Dermis microvascular lymphatic vessel endothelial cell (primary cell): ENCODE measurements around the gene TNFAIP1. TPM values are rescaled to one million over a fixed set of nuclear protein-coding genes. Genes with fewer than 3 reads are reported as not detected.
"Not testable (repeated sequence)": the region's sequence is repeated elsewhere in the genome, so short reads cannot be mapped to it uniquely, and the experiment has no call there.

Source experiments
- DNase-seq, 2 donors: peaks; one replicate each; pipeline versions ENCODE4 v3.0.0 to v3.0.0-alpha.2; 2010; ENCODE audit warnings: low read depth in 2 of 2
- total RNA-seq: library from RNA; depleted of rRNA; stranded (reverse); fragments of >200 nt; gene quantifications from 2 replicates; pipeline ENCODE4 v1.2.1, GENCODE V29; 2014

The TNFAIP1 gene, protein sequence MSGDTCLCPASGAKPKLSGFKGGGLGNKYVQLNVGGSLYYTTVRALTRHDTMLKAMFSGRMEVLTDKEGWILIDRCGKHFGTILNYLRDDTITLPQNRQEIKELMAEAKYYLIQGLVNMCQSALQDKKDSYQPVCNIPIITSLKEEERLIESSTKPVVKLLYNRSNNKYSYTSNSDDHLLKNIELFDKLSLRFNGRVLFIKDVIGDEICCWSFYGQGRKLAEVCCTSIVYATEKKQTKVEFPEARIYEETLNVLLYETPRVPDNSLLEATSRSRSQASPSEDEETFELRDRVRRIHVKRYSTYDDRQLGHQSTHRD
- total RNA-seq: 71.4 and 108 TPM in 2 replicates

DNA sequence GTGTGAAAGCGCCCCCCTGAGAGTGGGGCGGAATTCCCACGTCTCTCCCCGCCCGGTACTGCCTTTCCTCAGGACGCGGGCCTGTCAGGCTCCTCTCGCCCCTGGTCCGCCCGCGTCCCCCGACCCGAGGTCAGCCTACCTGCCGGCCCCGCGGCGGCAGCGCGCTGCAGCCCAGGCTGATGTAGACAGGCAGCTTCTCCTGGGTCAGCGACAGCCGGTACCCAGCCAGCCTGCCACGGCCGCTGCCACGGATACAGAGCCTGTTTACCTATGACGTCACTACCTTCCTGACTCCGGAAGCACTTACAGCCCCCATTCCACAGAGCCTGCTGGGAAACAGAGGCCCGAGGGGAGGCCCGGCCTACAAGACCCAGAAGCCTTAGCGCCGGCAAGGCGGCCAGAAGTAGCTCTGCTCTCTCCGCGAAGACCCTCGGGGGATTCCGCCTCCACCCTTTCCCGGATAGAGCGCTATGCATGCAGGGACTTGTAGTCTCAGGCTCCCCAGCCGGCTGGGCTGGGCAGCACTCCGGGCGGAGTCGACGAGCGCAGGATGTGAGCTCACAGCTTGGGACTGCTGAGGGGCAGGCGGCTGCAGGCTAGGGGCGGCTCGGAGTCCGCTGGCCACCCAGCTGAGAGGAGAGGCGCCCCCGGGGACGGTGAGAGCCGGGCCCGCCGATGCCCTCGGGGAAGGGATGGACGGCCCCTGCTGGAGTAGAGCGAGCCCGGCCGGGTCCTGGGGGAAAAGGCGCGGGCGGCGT is at the start of gene TNFAIP1, which contains the start of gene IFT20:
Gene TNFAIP1 (plus strand): TSS at position 561 of the 758 bp plus-strand sequence. CDS start 3,761 bp downstream, outside the sequence.
Gene IFT20 (minus strand): TSS at position 272 of the 758 bp plus-strand sequence. CDS start 3,487 bp downstream, outside the sequence.
- DNase-seq: peak; percentile 100

DNA sequence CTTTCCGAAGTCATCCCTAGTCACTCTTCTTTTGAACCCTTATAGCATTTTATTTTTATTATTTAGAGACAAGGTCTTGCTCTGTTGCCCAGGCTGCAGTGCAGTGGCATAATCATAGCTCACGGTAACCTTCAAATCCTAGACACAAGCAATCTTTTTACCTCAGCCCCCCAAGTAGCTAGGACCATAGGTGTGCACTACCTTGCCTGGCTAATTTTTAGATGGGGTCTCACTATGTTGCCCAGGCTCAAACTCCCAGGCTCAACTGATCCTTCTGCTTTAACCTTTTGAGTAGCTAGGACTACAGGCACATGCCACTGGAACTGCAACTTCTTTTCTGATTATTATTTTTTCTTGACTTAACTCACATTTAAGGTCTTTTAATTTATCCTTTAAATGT is 49.6 kb upstream of the TNFAIP1 start:
- no peak for DNase-seq

DNA sequence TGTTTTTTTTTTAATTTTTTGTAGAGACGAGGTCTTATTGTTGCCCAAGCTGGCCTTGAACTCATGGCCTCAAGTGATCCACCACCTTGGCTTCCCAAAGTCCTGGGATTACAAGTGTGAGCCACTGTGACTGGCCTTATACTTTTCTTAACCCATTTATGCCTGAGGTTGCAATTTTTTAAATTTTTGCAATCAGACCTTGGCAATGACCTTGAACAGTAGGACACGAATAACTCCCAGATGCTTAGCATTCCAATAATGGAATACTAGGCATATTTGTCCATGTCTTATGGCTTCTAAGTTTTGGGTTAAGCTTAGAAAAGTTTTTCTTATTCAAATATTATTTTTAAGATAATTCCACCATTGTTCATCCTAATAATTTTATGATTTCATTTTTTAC is 44.9 kb upstream of the TNFAIP1 start:
- no peak for DNase-seq

DNA sequence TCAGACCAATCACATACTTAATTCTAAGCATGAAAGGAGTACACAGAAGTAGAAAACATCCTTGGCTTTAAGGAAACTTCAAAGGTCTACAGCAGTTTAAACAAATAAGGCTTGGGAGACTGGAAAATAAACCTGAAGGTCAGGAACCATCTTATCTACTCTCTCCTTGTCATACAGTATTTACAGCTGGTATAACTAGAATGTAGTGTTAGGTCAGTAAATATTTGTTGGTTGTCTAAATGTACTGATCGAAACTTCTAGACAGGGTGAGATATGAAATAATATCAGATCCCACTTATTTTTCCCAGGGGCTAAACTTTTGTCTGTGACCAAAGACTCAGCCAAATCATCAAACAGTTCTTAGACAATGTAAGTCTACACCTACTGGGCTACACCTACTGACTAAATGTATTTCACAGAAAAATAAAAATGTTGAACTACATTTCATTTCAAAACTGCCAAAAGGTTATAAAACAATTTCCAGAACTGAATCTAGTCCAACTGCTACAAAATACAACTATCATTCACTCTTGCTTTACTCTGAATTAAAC is 43.7 kb upstream of the TNFAIP1 start:
- DNase-seq: no peak

DNA sequence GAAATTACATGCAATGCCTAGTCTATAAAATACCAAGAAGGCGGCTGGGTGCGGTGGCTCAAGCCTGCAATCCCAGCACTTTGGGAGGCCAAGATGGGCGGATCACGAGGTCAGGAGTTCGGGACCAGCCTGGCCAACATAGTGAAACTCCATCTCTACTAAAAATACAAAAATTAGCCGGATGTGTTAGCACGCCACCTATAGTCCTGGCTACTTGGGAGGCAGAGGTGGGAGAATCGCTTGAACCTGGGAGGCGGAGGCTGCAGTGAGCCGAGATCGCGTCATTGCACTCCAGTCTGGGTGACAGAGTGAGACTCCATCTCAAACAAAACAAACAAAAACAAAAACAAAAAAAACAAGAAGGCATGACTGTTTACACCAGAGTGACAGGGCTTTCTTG is 42.7 kb upstream of the TNFAIP1 start:
- not testable (repeated sequence) for DNase-seq

DNA sequence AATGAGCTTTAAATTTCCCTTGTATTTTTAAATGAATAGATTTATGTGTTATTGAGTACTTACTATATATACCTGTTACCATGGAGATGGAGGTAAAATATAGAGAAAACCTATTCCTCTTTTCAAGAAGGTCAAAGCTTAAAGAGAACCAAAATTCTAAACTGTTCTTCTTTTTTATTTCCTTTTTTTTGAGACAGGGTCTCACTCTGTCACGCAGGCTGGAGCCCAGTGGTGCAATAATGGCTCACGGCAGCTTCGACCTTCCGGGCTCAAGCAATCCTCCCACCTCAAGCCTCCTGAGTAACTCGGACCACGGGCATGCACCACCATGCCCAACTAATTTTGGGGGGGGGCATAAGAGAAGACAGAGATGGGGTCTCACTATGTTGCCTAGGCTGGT is 41.6 kb upstream of the TNFAIP1 start:
- DNase-seq: no peak

DNA sequence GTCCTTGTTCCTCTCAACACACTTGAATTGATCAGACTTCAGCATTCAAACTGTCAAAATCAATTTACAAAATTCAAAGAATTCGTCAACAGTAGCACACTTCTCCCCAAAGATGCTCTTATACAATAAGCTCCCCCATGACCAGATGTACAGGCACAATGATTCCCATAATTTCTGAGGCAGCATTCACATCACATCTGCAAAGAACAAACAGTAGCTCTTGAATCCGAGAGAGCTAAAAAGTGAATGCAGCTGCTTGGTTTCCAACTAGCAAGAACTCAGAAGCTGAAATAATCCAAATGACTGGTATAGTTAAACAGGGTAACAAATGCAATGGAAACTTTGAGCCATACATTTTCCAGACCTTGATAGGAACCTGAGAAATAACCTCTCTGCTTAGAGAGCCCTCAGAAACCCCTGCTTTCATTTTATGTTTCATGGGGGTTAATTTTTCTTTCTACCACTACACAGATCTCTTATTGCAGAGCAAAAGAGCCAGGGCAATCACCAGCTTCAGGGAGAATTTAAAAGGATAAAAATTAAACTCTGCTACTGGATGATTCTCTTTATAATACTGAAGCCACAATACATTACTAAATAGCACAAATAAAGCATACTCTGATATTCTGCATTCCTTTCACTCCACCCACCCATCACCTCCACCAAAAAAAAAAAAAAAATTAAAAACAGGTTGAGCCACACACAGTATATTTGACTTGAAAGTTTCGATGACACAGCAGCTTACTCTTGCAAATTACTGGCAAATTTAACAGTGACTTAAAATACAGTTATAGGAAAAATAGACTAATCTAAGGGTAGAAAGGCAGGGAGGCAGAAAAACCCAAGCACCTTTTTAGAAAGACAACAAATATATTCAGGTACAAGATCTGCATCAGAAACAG is 39.6 kb upstream of the TNFAIP1 start:
- DNase-seq: no peak

DNA sequence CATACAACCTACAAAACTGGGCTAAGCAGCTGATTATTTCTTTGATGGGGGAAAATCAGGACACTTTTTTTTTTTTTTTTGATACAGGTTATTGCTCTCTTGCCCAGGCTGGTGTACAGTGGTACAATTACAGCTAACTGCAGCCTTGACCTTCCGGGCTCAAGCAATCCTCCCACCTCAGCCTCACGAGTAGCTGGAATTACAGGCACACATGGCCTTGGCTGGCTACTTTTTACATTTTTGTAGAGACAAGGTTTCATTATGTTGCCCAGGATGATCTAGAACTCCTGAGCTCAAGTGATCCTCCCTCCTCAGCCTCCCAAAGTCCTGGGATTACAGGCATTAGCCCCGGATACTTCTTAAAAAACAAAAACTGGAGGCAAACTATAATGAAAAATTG is 37.1 kb upstream of the TNFAIP1 start:
- no peak for DNase-seq

DNA sequence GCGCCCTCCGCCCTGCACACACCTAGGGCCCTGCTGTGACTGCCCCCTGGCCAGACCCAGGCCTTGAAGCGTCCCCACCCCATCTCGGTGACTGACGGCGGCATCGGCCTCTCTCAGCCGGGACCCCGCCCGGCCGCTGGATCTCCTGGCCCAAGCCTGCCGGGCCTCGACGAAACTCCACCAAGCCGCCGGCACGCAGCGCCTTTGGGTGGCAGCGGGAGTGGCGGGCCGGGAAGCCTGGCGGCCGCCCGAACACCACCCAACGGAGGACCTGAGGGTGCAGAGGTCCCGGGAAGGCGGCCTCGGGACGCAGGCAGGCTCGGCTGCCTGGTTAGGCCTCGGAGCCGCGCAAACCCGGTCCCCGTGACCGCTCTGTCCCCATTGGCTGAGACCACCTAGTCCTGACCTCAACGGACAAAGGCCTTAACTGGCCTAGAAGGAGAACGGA is 28.6 kb upstream of the TNFAIP1 start:
- DNase-seq: no peak

DNA sequence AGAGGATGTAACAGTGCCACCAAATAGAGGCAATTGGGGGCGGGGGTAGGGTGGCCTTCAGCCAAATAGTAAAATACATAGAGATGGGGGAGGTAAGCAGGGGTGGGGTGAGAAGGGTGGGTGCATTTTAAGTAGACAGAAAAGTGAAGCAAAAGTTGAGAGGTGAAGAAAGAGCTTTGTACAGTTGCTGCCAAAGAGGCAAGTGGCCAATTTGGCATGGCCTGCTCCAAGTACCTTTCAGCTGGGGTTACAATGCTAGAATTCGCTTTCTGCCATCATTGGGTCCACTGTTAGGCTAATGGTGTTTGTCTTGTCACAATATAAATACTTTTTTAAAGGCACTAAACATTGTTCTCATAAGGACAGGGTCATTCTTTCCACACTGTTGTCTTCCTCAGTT is 21.7 kb upstream of the TNFAIP1 start:
- DNase-seq: no peak

DNA sequence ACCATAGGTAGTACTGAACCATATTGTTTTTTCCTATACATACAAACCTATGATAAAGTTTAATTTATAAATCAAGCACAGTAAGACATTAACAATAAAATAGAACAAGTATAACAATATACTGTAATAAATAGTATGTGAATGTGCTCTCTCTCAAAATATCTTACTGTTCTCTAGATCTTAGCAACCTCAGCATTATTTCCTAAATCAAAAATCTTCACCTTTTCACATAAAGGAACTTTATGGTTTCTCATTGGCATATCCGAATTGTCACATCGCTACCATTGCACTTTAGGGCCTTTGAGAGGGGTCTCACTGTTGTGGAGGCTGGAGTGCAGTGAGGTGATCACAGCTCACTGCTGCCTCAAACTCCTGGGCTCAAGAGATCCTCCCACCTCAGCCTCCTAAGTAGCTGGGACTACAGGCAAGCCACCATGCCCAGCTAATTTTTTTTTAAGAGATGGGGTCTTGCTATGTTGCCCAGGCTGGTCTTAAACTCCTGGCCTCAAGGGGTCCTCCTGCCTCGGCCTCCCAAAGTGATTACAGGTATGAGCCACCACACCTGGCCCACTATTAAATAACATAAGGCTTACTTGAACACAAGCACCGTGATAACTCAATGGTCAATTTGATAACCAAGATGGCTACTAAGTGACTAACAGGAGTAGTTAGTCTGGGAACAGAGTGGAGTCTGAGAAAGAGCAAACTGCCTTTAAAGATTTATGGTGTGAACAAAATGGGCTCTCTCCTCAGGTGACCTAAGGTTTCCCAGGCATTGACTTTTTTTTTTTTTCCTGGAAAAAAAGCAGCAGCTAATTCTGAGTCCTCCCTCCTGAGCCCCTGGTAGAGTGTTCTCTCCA is 19.5 kb upstream of the TNFAIP1 start:
- no peak for DNase-seq

DNA sequence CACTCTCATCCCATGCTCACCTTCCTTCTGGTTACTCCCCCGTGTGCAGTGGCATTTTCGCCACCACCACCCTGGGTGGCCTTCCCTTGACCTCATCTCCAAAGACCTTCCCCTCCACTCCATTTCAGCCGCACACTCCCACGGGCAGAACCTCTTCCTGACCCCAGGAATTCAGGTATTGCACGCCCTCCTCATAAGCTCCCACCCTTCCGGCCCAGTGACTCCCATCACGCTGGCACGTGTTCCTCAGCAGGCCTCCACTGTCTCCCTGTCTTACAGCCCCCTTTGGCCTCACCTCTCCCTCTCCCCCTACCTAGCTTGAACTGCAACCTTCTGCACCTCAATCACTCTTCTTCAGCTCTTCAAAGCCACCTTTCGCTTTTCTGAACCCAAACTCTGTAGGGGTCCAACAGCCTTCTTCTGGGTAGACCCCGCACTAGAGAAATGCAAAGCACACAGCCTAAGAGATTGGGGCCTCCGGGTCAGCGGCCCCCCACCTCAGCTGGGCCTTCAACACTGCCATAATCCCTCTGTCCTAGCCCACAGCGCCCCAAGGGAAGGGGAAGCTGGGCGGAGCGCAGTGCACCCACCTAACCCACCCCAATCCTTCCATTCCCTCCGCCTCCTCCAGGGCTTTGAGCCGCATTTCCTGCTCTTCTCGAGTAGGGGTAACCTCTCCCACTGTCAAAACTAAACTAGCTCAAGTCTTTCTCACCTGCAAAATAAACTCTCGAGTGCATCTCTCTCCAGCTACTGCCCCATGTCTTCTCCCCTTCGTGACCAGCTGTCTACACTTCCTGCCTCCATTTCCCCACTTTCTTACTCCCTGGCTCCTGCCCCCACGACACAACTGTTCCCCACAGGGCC is 18.2 kb upstream of the TNFAIP1 start:
- no peak for DNase-seq

DNA sequence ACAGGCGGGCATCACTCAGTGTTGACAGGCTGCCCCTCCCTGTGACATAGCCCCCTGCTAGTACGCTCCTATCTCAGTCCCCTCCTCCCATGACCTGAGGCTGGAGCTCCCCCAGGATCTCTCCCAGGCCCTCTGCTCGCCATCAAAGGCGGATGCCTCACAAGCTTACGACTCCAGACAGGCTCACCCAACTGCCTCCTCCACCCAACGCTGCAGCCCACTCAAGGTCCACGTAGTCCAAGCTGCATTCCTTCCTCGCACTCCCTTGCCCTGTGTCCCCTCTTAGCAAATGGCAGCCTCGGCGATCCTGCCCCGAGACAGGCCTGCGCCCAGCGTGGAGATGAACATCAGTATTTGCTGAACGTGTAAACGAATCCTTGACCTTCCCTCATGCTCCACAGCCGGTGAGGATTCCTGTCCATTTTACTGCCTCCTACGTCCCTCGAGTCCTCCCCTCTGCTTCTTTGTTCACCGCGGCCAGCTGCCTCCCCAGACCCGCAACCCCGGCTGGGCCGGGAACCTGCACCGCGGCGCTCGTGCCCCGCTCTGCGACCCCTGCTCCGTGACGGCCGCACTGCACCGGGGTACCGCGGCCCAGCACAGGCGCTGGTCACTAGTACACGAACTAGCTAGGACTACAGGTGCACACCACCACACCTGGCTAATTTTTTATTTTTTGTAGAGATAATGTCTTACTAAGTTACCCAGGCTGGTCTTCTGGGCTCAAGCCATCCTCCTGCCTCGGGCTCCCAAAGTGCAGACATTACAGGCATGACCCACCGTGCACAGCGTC is 17.4 kb upstream of the TNFAIP1 start:
- no peak for DNase-seq

DNA sequence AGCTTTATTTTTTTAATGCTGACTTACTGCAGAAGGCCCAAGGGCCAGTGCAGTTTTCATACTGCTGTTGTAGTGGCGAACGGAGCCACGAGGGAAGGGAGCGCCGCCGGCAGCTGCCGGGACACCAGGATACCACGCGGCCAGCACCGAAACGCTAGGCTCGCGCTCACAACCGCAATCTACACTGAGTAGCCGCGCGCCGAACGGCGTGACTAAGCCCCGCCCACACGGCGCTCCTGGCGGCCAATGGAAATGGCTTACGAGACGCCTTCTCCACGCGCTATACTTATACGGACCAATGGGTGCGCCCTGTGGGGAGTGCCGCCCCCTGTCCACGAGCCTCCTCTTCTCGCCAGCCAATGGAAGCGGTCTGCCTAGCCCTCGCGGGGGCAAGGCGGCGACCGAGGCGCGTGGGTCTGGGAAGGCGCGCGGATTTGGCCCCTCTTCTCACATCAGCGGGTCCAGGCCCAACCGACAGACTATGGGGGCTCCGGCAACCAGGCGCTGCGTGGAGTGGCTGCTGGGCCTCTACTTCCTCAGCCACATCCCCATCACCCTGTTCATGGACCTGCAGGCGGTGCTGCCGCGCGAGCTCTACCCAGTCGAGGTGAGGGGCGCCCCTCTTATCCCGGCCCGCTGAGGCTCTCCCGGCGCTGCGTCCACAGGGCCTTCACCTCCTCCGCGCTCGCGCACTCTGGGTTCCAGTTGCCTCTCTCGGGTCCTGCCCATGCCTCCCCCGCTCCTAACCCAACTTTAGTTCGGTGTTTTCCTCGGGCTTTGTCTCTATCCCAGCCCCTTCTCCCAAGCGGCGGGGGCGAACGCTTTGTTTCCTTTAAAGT is 16.6 kb upstream of the TNFAIP1 start, which contains the start of gene TMEM97:
Gene TMEM97 (plus strand): TSS at position 442 of the 839 bp plus-strand sequence. CDS start 40 bp downstream, at position 482.
- peak; percentile 92 to 99 for DNase-seq

DNA sequence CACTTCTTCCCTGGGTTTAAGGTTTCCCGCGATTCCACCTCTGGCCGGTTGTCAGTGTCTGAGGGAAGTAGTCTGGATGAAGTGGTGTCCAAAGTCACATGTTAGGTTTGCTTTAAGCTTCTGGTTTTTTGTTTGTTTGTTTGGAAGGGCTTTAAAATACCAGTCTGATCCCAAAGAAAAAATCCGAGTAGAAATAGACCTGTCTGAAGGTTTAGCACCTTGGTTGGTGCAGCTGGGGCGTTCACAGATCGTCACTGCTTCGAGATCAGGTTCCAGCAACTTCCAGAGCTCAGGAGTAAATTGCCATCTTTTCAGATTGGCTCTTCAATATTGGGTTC is 16.0 kb upstream of the TNFAIP1 start:
- DNase-seq: no peak

DNA sequence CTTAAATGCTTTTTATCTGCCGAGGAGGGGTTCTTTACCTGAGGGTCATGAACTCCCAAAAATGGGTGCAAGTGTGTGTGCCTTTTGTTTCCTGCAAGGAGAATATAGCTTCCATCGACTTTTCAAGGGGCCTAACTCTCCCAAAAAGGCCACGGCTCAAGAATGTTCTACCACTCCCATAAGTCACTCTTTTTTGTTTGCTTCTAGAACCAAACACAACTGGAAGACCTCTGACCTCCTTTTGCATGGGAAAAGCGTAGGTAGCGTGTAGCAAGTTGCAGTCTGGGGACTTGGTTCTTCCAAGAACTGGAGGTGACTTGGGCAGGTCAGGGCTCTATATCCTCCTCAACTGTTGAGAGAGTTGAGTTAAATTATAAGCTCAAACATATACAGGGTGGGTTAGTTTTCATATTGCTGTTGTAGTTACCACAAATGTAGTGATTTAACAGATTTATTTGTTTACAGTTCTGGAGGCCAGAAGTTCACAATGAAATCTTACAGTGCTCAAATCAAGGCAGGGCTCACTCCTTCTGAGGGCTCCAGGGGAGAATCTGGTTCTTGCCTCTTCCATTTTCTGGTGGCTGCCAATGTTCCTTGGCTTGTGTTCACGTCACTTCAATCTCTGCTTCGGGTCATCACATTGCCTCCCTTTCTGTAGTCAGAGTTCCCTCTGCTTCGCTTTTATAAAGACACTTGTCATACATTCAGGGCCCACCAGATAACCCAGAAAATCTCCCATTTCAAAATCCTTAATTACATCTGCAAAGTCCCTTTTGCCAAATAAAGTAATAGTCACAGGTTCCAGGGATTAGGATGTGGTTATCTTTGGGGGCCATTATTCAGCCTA is 15.1 kb upstream of the TNFAIP1 start:
- no peak for DNase-seq

DNA sequence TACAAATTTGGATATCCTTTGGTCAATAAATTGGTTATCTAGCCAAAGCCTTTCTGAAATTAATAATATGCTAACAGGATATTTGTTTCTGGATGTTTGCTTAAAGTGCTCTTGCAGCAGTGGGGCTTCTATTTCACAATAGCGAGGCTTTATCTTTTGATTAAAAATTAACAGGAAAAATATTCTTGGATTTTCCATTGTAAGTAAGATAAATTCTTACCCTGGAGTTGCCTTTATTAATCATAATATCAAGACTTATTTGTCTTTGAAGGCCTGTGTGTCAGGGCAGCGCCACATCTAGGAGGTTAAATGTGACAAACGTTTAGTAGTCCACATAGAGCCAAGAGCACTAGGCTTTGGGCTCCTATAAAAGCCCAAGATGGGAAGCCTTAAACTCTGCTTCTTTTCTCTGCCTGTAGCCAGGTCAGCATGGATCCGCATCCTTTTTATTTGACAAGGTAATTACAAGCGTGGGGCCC is 11.3 kb upstream of the TNFAIP1 start:
- DNase-seq: no peak
